Peyer's patch (tissue), 4 donors: ENCODE results near the gene AGER.

ENCODE experiments used
- CTCF ChIP-seq, 6 experiments: fragments of 450-650 bp in 4 of 6; fragments of 200-600 bp in 2 of 6; sonication (generic) in 1 of 6; IDR thresholded peaks; one replicate each; pipeline ENCODE4 v1.5.1; 2017 to 2019; ENCODE audit warnings: antibody characterized with exemption in 6 of 6, mild to moderate bottlenecking in 3 of 6, moderate library complexity in 1 of 6
- POLR2A ChIP-seq, 2 donors: fragments of 450-650 bp; IDR thresholded peaks; one replicate each; pipeline ENCODE4 v1.5.1; 2017; ENCODE audit warnings: antibody characterized with exemption in 2 of 2, mild to moderate bottlenecking in 2 of 2, moderate library complexity in 2 of 2

GRCh38 chr6:32149932-32150870 lies 33.9 kb downstream of the AGER start:
- TF ChIP-seq CTCF (IDR thresholded peaks at IDR 0.05): no peak
- no peak for TF ChIP-seq POLR2A (IDR thresholded peaks at IDR 0.05)
